ENCODE results near the gene HELQ. TPM values are rescaled to one million over a fixed set of nuclear protein-coding genes. Genes with fewer than 3 reads are reported as not detected.

HELQ gene
- total and polyA plus RNA-seq, 10 of the 15 experiments (the other 5 are each of a cell fraction or from before 2014, with no cell fraction given) = 4.5 to 13.3 (median 10.6) TPM

DNA sequence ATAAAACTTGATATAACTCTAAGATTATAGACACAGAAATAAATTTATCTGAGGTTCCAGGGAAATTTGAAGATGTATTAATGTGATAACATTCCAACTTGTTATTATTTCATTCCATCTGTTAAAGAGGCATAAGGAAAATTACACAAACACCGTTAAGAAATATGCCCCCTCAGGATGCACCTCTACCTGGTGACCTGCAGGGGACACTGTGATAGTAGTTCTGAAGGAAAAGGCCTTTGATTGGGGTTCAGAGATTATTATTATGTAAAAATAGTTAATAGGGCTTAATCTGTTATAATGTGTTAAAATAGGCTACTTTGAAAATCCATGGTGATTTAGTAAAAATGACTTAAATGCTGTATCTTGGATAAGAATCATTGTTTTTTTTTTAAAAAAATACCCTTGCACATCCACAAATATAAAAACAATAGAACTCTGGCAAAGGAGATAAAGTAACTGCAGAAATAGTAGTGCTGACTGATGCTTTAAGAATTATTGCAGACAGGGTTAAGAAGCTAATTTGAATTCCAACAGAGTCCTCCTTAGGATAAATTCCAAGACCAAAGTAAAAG is 35.3 kb upstream of the HELQ start:
- ChIA-PET CTCF (interaction anchor here (0.7 to 3.3 kb wide), 16 partner anchors 8 to 160 kb away, joined by 3 to 26 read pairs (median 4); no protein-coding TSS in a partner anchor), SMC1A (ENCODE audit: uncharacterized antibody, unreplicated experiment) (interaction anchor here (0.6 to 2.3 kb wide), 3 partner anchors 8 to 150 kb away, joined by 3 to 12 read pairs (median 4); no protein-coding TSS in a partner anchor), RAD21 (ENCODE audit: unreplicated experiment) (no interaction called here), POLR2A (interaction anchor here (0.6 kb wide), 1 partner anchor 337 kb away, joined by 4 read pairs; no protein-coding TSS in a partner anchor)
- Histone ChIP-seq H3K36me3 (ENCODE audit: control insufficient read depth in 2 of 2, insufficient read depth in 2 of 2, low read length in 1 of 2) (no peaks in the 10 kb centered on the region), H3K79me2 (ENCODE audit: control insufficient read depth, insufficient read depth, low read length) (no peaks in the 10 kb centered on the region), H3K27me3 (replicated peaks in 1 of 2; ENCODE audit: control insufficient read depth in 2 of 2, insufficient read depth in 2 of 2, low read length in 1 of 2) (no peaks in the 10 kb centered on the region), H3K4me1 (ENCODE audit: control insufficient read depth, insufficient read depth, low read length) (no peaks in the 10 kb centered on the region), H3K27ac (ENCODE audit: control insufficient read depth, insufficient read depth) (no peak overlapping the region), H4K20me1 (ENCODE audit: control insufficient read depth, insufficient read depth) (no peaks in the 10 kb centered on the region), H3K4me2 (ENCODE audit: control insufficient read depth, insufficient read depth) (no peak overlapping the region), H3K9ac (ENCODE audit: control insufficient read depth, insufficient read depth, low read length) (no peak overlapping the region), H3K4me3 (no peak overlapping the region), H2AFZ (ENCODE audit: control insufficient read depth, low read depth, low read length) (no peak overlapping the region), H3K9me3 (replicated peaks; ENCODE audit: control insufficient read depth, insufficient read depth, low read length) (no peaks in the 10 kb centered on the region)
- no TSS peak for BruUV-seq (replicated peaks)
- no peak for FAIRE-seq
- in situ Hi-C loops (cut with MboI) = no loop called here
- 0% methylated on average over 1 of the region's 1 CpG for WGBS (ENCODE audit: insufficient coverage, insufficient replicate concordance, low lambda C conversion rate, missing lambda C conversion rate)
- intact Hi-C loops (cut with micrococcal nuclease; ENCODE audit: unreplicated experiment) = loop anchor here (1.0 kb wide), 1 partner anchor 149 kb away; no protein-coding TSS in a partner anchor
- no peak for DNase-seq (ENCODE audit: low read depth, low spot score)
- peak; percentile 82 for ATAC-seq
- TF ChIP-seq, protein P1, sequence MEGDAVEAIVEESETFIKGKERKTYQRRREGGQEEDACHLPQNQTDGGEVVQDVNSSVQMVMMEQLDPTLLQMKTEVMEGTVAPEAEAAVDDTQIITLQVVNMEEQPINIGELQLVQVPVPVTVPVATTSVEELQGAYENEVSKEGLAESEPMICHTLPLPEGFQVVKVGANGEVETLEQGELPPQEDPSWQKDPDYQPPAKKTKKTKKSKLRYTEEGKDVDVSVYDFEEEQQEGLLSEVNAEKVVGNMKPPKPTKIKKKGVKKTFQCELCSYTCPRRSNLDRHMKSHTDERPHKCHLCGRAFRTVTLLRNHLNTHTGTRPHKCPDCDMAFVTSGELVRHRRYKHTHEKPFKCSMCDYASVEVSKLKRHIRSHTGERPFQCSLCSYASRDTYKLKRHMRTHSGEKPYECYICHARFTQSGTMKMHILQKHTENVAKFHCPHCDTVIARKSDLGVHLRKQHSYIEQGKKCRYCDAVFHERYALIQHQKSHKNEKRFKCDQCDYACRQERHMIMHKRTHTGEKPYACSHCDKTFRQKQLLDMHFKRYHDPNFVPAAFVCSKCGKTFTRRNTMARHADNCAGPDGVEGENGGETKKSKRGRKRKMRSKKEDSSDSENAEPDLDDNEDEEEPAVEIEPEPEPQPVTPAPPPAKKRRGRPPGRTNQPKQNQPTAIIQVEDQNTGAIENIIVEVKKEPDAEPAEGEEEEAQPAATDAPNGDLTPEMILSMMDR (IDR thresholded peaks at IDR 0.05 in 2 of 3, conservative IDR thresholded peaks at IDR 0.05 in 1 of 3; ENCODE audit: control insufficient read depth in 2 of 3, extremely low read depth in 1 of 3, insufficient read depth in 1 of 3, low read depth in 3 of 3, low read length in 3 of 3) = peak; percentile 78 to 94 (median 86)
- TF ChIP-seq CHD2 (IDR thresholded peaks at IDR 0.05; ENCODE audit: borderline replicate concordance, low read depth, low read length) = no peak
- TF ChIP-seq POLR2AphosphoS5 (IDR thresholded peaks at IDR 0.05; ENCODE audit: low read length) = no peak
- no peak for TF ChIP-seq SP1 (IDR thresholded peaks at IDR 0.05; ENCODE audit: low read depth, low read length)
- TF ChIP-seq RAD21 (IDR thresholded peaks at IDR 0.05; ENCODE audit: insufficient read depth, low read depth, low read length) = peak; percentile 76
- peak; percentile 80 for TF ChIP-seq SMC3 (IDR thresholded peaks at IDR 0.05; ENCODE audit: borderline replicate concordance, low read length)
- TF ChIP-seq, protein P2, sequence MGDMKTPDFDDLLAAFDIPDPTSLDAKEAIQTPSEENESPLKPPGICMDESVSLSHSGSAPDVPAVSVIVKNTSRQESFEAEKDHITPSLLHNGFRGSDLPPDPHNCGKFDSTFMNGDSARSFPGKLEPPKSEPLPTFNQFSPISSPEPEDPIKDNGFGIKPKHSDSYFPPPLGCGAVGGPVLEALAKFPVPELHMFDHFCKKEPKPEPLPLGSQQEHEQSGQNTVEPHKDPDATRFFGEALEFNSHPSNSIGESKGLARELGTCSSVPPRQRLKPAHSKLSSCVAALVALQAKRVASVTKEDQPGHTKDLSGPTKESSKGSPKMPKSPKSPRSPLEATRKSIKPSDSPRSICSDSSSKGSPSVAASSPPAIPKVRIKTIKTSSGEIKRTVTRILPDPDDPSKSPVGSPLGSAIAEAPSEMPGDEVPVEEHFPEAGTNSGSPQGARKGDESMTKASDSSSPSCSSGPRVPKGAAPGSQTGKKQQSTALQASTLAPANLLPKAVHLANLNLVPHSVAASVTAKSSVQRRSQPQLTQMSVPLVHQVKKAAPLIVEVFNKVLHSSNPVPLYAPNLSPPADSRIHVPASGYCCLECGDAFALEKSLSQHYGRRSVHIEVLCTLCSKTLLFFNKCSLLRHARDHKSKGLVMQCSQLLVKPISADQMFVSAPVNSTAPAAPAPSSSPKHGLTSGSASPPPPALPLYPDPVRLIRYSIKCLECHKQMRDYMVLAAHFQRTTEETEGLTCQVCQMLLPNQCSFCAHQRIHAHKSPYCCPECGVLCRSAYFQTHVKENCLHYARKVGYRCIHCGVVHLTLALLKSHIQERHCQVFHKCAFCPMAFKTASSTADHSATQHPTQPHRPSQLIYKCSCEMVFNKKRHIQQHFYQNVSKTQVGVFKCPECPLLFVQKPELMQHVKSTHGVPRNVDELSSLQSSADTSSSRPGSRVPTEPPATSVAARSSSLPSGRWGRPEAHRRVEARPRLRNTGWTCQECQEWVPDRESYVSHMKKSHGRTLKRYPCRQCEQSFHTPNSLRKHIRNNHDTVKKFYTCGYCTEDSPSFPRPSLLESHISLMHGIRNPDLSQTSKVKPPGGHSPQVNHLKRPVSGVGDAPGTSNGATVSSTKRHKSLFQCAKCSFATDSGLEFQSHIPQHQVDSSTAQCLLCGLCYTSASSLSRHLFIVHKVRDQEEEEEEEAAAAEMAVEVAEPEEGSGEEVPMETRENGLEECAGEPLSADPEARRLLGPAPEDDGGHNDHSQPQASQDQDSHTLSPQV (IDR thresholded peaks at IDR 0.05) = no peak
- TF ChIP-seq PML (IDR thresholded peaks at IDR 0.05; ENCODE audit: low read length) = no peak
